ENCODE data around the gene NOS1AP.
"Not testable (repeated sequence)": the region's sequence is repeated elsewhere in the genome, so short reads cannot be mapped to it uniquely, and the experiment has no call there.

NOS1AP gene

GRCh38 chr1:162069334-162070093 is at the start of gene NOS1AP:
NOS1AP (plus strand) TSS chr1:162069691; CDS start chr1:162070178, 487 bp downstream.
- peak; percentile 89 for DNase-seq

GRCh38 chr1:162020150-162020549 is 49.3 kb upstream of the NOS1AP start:
- DNase-seq = no peak

- no peak for DNase-seq
Observed at GRCh38 chr1:162021124-162021523, 48.4 kb upstream of the NOS1AP start.

- DNase-seq = peak; percentile 48
Observed at GRCh38 chr1:162022626-162023025, 46.9 kb upstream of the NOS1AP start.

GRCh38 chr1:162023181-162023546 is 46.3 kb upstream of the NOS1AP start:
- no peak for DNase-seq

GRCh38 chr1:162023547-162024501 is 45.7 kb upstream of the NOS1AP start, which contains the start of gene OLFML2B:
OLFML2B (minus strand) TSS chr1:162023869; CDS start chr1:162023430, 439 bp downstream.
- DNase-seq = peak; percentile 75

- DNase-seq = no peak
Observed at GRCh38 chr1:162025541-162025940, 44.0 kb upstream of the NOS1AP start.

- no peak for DNase-seq
Observed at GRCh38 chr1:162026881-162027280, 42.6 kb upstream of the NOS1AP start.

- DNase-seq = no peak
Observed at GRCh38 chr1:162028726-162029125, 40.8 kb upstream of the NOS1AP start.

- DNase-seq = no peak
Observed at GRCh38 chr1:162029157-162029556, 40.3 kb upstream of the NOS1AP start.

GRCh38 chr1:162030759-162031280 is 38.7 kb upstream of the NOS1AP start:
- DNase-seq = no peak

- DNase-seq = no peak
Observed at GRCh38 chr1:162033428-162033827, 36.1 kb upstream of the NOS1AP start.

- DNase-seq = no peak
Observed at GRCh38 chr1:162035241-162035640, 34.2 kb upstream of the NOS1AP start.

- DNase-seq = no peak
Observed at GRCh38 chr1:162036163-162036562, 33.3 kb upstream of the NOS1AP start.

- no peak for DNase-seq
Observed at GRCh38 chr1:162038624-162039023, 30.9 kb upstream of the NOS1AP start.

GRCh38 chr1:162040001-162040400 is 29.5 kb upstream of the NOS1AP start:
- no peak for DNase-seq

- DNase-seq = no peak
Observed at GRCh38 chr1:162040657-162041056, 28.8 kb upstream of the NOS1AP start.

- DNase-seq = no peak
Observed at GRCh38 chr1:162042361-162042760, 27.1 kb upstream of the NOS1AP start.

- no peak for DNase-seq
Observed at GRCh38 chr1:162046921-162047320, 22.6 kb upstream of the NOS1AP start.

GRCh38 chr1:162053949-162054348 is 15.5 kb upstream of the NOS1AP start:
- not testable (repeated sequence) for DNase-seq

- DNase-seq = no peak
Observed at GRCh38 chr1:162055062-162055461, 14.4 kb upstream of the NOS1AP start.

- DNase-seq = peak; percentile 70
Observed at GRCh38 chr1:162056043-162056442, 13.4 kb upstream of the NOS1AP start.

- no peak for DNase-seq
Observed at GRCh38 chr1:162056579-162056978, 12.9 kb upstream of the NOS1AP start.

GRCh38 chr1:162059721-162060120 is 9.8 kb upstream of the NOS1AP start:
- DNase-seq = no peak

Measured in activated CD8-positive, alpha-beta memory T cell treated with anti-CD3 and anti-CD28 coated beads for 24 hours (primary cell).